ENCODE measurements around the gene SERPINE2. TPM values are rescaled to one million over a fixed set of nuclear protein-coding genes. Genes with fewer than 3 reads are reported as not detected.

The SERPINE2 gene
- total RNA-seq, 1 experiment from 2014 or later = 380 TPM

DNA sequence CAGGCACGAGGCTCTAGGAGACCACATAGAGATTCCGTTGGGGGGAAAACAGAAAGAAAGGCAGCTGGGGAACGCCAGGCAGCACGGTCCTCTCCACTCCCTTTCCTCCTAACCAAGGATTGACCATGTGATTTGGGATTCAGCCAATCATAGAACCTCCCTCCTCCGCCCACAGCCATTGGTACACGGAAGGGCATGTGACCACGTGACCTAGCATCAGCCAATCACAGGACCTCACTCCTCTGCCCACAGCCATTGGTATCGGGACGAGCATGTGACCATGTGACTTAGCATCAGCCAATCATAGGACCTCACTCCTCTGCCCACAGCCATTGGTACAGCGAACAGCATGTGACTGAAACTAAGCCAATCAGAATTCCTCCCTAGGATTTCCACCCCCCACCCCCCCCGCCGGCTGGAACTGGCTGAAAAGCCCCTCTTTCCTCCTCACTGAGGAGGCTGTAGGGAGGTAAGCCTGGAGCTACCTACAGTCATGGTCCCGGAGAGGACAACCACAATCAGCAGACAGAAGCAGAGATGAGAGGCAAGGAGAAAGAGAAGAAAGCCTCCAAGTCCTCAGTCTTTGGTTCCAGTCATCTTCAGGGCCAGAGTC, 7.6 kb downstream of the SERPINE2 start:
- Histone ChIP-seq H3K36me3 (ENCODE audit: insufficient read depth, low read length, poor library complexity, severe bottlenecking) (peaks cover 9% of the 10 kb centered on the region), H3K27me3 (replicated peaks; ENCODE audit: insufficient read depth, low read depth, low read length, poor library complexity) (no peaks in the 10 kb centered on the region), H3K4me3 (ENCODE audit: low read depth, low read length, poor library complexity, severe bottlenecking) (no peak overlapping the region), H3K9me3 (ENCODE audit: low read depth, low read length, poor library complexity, severe bottlenecking) (no peaks in the 10 kb centered on the region), H3K27ac (ENCODE audit: low read depth, low read length, poor library complexity, severe bottlenecking) (no peak overlapping the region), H3K4me1 (ENCODE audit: insufficient read depth, low read length, poor library complexity, severe bottlenecking) (peaks cover 30% of the 10 kb centered on the region)
- DNase-seq (ENCODE audit: low spot score) = no peak
- ChIA-PET CTCF (no interaction called here), POLR2A (ENCODE audit: low non-redundant PET) (no interaction called here)
- no peak for TF ChIP-seq CTCF (conservative IDR thresholded peaks at IDR 0.05; ENCODE audit: low read depth, low read length)
- no peak for TF ChIP-seq EZH2 (IDR thresholded peaks at IDR 0.05; ENCODE audit: borderline replicate concordance, low read depth, low read length, poor library complexity, severe bottlenecking)
- no TSS peak for BruUV-seq (replicated peaks)
- intact Hi-C loops (cut with micrococcal nuclease; ENCODE audit: unreplicated experiment) = no loop called here

GRCh38 chr2:224030786-224031185, 8.3 kb downstream of the SERPINE2 start:
- peaks cover 9% of the 10 kb centered on the region for H3K36me3 ChIP-seq (ENCODE audit: insufficient read depth, low read length, poor library complexity, severe bottlenecking)
- ChIA-PET CTCF (no interaction called here), POLR2A (ENCODE audit: low non-redundant PET) (no interaction called here)
- no peaks in the 10 kb centered on the region for H3K27me3 ChIP-seq (replicated peaks; ENCODE audit: insufficient read depth, low read depth, low read length, poor library complexity)
- no peak overlapping the region for H3K4me3 ChIP-seq (ENCODE audit: low read depth, low read length, poor library complexity, severe bottlenecking)
- H3K9me3 ChIP-seq (ENCODE audit: low read depth, low read length, poor library complexity, severe bottlenecking) = no peaks in the 10 kb centered on the region
- no peak overlapping the region for H3K27ac ChIP-seq (ENCODE audit: low read depth, low read length, poor library complexity, severe bottlenecking)
- no peak for DNase-seq (ENCODE audit: low spot score)
- no TSS peak for BruUV-seq (replicated peaks)
- H3K4me1 ChIP-seq (ENCODE audit: insufficient read depth, low read length, poor library complexity, severe bottlenecking) = peaks cover 33% of the 10 kb centered on the region
- TF ChIP-seq EZH2 (IDR thresholded peaks at IDR 0.05; ENCODE audit: borderline replicate concordance, low read depth, low read length, poor library complexity, severe bottlenecking) = no peak
- TF ChIP-seq CTCF (conservative IDR thresholded peaks at IDR 0.05; ENCODE audit: low read depth, low read length) = no peak
- intact Hi-C loops (cut with micrococcal nuclease; ENCODE audit: unreplicated experiment) = no loop called here

- Histone ChIP-seq H3K9me3 (ENCODE audit: low read depth, low read length, poor library complexity, severe bottlenecking) (no peaks in the 10 kb centered on the region), H3K27ac (ENCODE audit: low read depth, low read length, poor library complexity, severe bottlenecking) (no peak overlapping the region), H3K4me1 (ENCODE audit: insufficient read depth, low read length, poor library complexity, severe bottlenecking) (peaks cover 33% of the 10 kb centered on the region), H3K4me3 (ENCODE audit: low read depth, low read length, poor library complexity, severe bottlenecking) (no peak overlapping the region), H3K36me3 (ENCODE audit: insufficient read depth, low read length, poor library complexity, severe bottlenecking) (peaks cover 9% of the 10 kb centered on the region), H3K27me3 (replicated peaks; ENCODE audit: insufficient read depth, low read depth, low read length, poor library complexity) (no peaks in the 10 kb centered on the region)
- TF ChIP-seq EZH2 (IDR thresholded peaks at IDR 0.05; ENCODE audit: borderline replicate concordance, low read depth, low read length, poor library complexity, severe bottlenecking) (no peak), CTCF (conservative IDR thresholded peaks at IDR 0.05; ENCODE audit: low read depth, low read length) (no peak)
- BruUV-seq (replicated peaks) = no TSS peak
- intact Hi-C loops (cut with micrococcal nuclease; ENCODE audit: unreplicated experiment) = no loop called here
- no peak for DNase-seq (ENCODE audit: low spot score)
- POLR2A ChIA-PET (ENCODE audit: low non-redundant PET) = no interaction called here
- CTCF ChIA-PET = no interaction called here
Observed at GRCh38 chr2:224029876-224030275, 9.2 kb downstream of the SERPINE2 start.

Data from A673 (cell line).